NCI-H128 (cell line): ENCODE results near the gene NACC1.

Experiments
- DNase-seq: peaks from one replicate; lab custom pipeline; 2025; ENCODE audit not compliant: unreplicated experiment; lab: John Stamatoyannopoulos, UW

NACC1 gene

GRCh38 chr19:13087795-13088537 is 30.1 kb upstream of the NACC1 start:
- DNase-seq, result no peak

DNA sequence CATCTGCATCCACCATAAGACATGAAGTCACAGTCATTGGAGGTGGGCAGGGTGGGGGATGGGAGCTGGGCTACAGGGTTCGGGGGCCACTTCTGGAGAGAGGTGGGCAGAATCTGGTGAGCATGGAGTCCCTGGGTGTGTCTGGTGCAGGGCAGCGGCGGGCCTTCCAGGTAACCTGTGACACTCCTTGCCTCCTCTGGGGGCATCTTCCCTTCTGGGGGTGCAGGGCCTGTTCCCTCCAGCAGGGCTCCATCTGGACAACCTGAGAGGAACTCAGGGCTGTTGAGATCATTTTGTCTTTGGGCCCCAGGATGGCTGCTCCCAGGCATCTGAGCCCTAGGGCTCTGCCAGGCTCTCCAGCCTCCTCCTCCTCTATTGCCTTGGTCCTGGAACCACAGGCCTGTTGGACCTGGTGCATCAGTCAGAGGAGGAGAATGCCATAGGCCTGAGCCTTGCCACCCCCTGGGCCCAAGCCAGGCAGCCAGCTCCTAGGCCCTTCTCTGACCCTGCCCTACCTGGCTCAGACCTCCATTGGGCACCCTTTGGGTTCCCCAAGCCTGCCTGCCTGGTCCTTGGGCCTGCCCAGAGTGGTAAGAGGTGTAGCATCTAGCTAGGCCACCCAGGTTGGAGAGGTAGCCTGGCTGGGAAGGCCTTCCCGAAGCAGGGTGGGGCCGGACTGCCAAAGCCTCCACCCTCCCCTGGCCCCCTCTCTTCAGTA is 28.8 kb upstream of the NACC1 start:
- no peak for DNase-seq

DNA sequence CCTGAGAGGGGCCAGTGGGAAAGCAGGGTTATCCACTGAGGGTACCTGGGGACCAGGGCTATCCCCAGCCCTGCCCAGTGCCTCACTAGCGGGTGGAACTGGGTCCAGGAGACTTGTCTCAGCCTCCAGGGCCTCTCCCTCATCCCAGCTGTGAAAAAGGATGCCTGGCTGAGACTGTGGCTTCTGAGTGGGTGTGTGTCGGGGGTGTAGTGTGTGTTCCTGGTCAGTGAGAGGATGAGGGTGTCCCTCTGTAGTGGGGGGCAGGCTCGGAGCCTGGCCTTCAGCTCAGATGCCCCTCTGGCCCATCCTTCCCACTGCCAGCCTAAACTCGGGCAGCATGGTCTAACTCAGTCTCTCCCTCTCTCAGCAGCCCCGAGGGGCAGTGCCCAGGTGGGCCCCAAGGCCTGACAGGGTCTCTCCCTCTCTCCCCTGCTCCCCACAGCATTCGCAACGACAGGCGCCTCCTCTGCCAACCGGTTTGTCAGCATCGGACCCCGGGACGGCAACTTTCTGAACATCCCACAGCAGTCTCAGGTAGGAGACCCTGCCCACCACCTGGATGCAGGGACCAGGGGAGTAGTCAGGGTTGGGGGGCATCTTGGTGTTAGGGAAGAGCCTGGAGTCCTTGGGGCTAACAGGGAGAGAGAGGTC is 28.1 kb upstream of the NACC1 start:
- no peak for DNase-seq

DNA sequence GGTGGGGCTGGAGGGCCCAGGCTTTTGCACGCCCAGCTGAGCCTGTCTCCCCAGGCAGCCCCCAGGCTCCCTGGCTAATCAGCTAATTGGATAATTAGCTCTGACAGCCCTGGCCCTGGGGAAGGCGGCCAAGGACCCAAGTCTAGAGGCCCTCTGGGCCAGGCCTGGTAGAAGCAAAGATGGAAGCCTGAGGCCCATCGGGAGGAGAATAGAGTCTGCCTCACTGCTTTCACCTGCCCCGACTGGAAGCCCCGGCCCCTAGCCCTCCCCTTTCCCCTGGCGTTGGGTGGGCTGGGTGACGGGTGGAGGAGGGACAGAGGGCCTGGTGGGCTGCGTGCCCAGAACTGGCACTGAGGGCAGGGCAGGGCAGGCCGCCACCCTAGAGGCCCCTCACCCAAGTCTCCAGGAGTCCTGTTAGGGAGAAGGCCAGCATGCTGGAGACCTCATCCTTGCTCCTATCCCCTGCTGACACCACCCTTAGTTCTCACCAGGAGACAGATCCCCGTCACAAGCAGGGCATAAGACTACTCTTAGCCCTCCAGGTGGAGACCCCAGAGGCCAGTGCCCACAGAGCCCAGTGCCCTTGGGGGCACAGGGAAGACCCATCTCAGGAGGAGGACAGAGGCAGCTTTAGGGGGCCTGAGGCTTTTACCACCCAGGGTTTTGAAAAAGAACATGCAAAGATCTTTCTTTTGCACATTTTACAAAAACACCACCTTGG is 27.4 kb upstream of the NACC1 start:
- no peak for DNase-seq

DNA sequence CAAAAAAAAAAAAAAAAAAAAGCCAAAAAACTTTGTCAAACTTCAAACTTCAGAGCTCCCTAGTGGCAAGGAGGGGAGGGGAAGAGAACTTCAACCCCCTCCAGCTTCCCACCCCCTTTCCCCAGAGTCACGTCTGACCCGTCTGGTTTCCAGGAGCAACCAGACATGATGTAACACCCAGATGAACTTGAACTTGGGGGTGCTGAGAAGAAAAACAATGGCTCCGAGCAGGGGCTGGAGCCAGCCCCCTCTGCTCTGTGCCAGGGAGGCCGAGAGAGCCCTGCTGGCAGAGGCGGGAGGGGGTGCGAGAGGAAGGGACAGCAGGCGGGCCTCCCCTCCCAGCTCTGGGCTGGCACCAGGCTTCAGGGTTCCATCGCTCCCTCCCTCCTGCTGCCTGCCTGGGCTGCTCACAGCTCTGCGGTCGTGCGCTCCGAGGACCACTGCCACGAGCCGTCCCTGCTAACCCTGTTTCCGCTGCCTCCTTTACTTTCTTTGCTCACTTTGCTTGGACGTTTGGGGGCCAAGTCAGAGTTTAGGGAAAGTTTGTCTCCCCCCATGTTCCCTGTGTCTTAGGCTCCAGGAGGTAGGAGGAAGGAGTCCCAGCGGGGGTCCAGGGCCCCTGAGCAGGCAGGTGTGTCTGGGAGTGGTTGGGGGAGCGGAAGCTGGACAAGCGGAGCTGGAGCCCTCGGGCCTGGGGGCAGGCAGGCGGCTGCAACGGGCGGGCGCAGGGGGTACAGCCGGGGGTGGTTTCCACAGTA is 26.5 kb upstream of the NACC1 start:
- DNase-seq, result no peak

DNA sequence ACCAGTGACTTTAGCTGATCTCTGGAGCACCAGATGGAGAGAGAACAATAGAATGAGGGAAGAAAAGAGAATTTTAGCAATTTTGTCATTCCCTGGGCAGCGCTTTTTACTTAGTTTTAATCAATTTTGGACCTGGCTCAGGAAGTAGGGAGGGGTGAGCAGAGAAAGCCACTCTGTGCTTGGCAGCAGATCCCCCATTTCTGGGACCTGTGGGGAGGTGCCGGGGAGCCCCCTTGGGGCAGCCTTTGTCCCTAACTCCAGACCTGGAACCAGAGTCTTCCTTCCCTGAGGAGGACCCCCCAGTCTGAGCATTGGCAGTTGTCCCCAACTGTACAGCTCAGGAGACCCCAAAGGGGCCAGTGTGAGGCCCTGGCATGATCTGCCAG is 25.9 kb upstream of the NACC1 start:
- no peak for DNase-seq

- DNase-seq, result no peak
Observed at GRCh38 chr19:13092606-13093235, 25.3 kb upstream of the NACC1 start.

DNA sequence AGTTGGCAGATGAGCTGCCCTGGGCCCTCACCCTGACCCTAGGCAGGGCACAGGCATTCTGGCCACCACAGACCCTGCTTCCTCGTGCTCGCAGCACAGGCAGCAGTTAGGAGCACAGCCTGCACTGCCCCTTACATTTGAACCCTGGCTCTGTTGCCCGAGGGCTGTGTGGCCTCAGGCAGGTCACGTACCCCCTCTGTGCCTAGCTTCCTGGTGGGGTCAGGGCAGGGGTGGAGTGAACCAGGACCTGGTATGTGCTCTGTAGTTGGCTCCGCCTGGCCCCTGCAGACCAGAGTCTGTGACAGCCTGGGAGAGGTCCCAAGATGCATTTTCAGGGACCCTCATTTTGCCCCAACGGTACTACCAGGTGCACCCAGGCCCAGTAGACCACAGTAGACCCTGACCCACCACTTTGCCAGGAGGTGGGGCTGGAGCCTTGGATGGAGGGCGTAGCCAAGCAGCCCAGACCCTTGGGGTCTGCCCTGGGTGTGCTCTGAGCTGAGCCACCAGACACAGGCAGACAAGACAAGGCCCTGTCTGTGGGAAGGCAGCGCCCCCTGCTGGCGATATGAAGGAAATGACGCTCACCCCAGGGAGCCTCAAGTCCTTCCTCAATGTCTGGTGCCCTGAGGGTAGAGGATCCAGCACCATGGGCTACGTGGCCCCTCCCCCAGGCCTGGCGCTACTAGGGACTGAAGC is 24.5 kb upstream of the NACC1 start:
- DNase-seq, result peak; percentile 60

DNA sequence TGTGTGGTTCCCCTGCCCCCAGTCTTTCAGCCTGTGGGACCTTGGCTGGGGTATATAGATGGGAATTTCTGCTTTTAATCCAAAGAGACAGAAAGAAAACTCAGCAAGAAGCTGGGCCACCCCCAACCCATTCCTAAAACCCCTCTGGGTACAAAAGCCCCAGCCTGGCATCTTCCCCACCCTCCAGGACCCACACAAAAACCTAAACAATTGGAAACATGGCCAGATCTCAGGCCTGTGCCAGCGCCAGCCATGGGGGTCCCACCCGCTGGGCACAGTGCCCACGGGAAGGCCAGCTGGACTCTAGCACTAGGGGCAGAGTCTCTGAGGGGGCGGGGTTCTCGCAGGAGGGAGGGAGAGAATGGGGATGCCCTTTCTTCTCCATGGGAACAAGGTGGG is 24.0 kb upstream of the NACC1 start:
- DNase-seq, result no peak

DNA sequence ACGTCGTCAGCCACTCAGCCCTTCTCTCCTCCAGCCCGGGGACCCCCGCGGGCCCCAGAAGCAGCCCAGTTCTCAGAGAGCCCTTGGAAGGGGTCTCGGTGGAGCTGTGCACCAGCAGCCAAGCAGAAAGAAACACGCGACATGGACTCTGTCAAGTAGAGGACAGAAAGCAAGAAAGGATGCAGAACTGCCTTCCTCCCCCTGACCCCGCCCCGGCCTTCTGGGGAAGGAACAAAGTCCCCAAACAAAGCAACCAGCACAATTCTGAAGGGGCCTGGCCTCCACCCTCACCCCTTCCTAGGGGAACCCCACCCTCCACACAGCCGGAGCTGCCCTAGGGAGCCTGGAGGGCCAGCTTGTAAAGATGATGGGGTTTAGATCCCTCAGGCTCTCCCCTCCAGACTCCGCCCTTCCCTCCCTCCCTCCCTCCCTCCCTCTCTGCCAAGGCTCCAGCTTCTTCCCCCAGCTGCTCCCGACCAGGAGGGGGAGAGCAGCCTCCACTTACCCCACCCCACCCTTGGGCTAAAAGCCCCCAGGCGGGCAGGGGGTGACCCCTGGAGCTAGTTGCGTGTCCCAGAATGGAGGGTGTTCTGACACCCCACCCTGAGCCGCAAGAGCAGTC is 23.2 kb upstream of the NACC1 start:
- DNase-seq, result no peak

DNA sequence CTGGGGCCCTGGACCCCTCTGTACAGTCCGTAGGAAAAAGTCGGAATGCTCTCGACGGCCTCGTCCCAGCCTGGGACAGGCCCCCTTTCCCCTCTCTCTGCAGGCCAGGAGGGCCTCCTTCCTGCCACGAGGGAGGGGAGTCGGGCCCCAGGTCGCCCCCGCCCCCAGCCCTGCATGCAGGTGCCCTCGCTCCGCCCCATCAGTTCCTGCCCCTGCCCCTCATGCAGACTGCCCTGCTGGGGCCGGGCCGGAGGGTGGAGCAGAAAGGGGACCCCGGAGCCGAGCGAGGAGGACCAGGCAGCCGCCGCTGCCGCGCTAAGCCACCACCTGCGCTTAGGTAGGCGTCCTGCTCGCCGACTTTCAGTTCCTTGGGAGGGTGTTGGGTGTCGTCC is 22.7 kb upstream of the NACC1 start:
- no peak for DNase-seq

- DNase-seq, result no peak
Observed at GRCh38 chr19:13095934-13096927, 21.8 kb upstream of the NACC1 start.

DNA sequence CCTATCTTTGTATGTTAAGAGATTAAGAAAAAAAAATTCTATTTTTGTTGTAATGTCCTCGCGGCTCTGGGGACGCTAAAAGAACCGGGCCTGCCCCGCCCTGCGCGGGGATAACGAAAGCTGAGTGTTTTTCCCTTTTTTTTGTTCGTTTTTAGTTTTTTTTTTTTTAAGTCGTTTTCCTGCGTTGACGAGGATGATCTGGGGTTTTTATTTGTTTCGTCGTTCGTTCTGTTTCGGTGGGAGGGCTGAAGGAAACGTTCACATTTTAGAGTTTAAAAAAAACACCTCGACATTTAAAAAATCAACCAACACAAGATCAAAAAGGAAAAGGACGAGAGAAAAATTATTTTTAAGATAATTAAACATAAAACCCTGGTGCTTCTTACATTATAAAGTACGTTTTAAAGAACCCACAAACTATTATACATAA is 21.0 kb upstream of the NACC1 start:
- DNase-seq, result no peak

- DNase-seq, result no peak
Observed at GRCh38 chr19:13097463-13098258, 20.4 kb upstream of the NACC1 start.

DNA sequence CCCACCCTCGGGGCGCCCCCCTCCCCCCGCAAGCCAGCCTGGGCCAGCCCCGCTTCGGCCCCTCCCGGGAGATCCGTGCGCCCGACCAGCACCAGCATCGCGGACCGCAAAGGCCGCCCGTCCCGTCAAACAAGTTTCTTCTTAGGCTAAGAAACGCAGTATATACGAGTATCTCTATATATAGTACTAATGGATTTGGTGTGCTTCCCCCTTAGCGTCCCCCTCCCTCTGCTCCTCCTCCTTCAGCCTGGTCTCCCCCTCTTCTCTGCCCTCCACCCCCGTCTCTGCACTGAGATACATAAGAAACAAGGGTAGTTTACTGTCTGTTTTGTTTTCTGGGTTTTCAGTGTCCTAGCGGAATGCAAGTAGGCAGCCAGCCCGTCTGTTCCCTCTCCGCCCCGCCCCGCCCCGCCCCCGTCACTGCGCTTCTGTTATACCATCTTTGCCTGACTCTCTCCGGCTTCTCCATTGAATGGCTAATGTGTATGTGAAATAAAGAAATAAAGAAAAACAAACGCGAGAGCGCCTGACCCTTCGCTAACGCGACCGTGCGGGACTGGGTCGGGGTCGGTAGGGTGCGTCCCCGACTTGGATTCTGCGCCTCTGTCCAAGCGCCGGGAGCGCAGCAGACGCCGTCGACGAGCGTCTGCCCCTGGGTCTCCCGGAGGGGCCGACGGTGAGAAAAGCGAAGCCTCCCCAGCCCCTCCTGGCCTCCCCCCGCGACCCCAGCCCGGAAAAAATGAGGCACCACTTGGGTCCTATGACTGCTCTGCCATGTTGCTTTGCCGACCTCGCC is 19.6 kb upstream of the NACC1 start:
- no peak for DNase-seq
